SW 1271 (cell line): ENCODE results near the gene CREB5.
"Not testable (repeated sequence)": the region's sequence is repeated elsewhere in the genome, so short reads cannot be mapped to it uniquely, and the experiment has no call there.

Experiments used
- DNase-seq, 2 experiments: peaks; one replicate each; lab custom pipeline; 2025; lab: John Stamatoyannopoulos, UW

CREB5 gene

GRCh38 chr7:28411876-28412662 is at the start of gene CREB5:
Gene CREB5 (plus strand): TSS chr7:28412518. CDS start chr7:28412915, 397 bp downstream.
- DNase-seq = no peak

GRCh38 chr7:28362812-28363211 is 49.5 kb upstream of the CREB5 start:
- no peak for DNase-seq

GRCh38 chr7:28364082-28364481 is 48.2 kb upstream of the CREB5 start:
- no peak for DNase-seq

GRCh38 chr7:28369523-28369922 is 42.8 kb upstream of the CREB5 start:
- DNase-seq = no peak

- DNase-seq = no peak
Observed at GRCh38 chr7:28371846-28372245, 40.5 kb upstream of the CREB5 start.

GRCh38 chr7:28373990-28374389 is 38.3 kb upstream of the CREB5 start:
- no peak for DNase-seq

GRCh38 chr7:28375729-28376128 is 36.6 kb upstream of the CREB5 start:
- DNase-seq = no peak

- DNase-seq = no peak
Observed at GRCh38 chr7:28376634-28377033, 35.7 kb upstream of the CREB5 start.

- DNase-seq = no peak
Observed at GRCh38 chr7:28378574-28379149, 33.7 kb upstream of the CREB5 start.

- DNase-seq = no peak
Observed at GRCh38 chr7:28381466-28381865, 30.9 kb upstream of the CREB5 start.

GRCh38 chr7:28382144-28382543 is 30.2 kb upstream of the CREB5 start:
- no peak for DNase-seq

GRCh38 chr7:28383975-28384374 is 28.3 kb upstream of the CREB5 start:
- no peak for DNase-seq

- peak; percentile 21 to 55 for DNase-seq
Observed at GRCh38 chr7:28389504-28390395, 22.6 kb upstream of the CREB5 start.

- no peak for DNase-seq
Observed at GRCh38 chr7:28390426-28390825, 21.9 kb upstream of the CREB5 start.

- no peak for DNase-seq
Observed at GRCh38 chr7:28392289-28392688, 20.0 kb upstream of the CREB5 start.

- DNase-seq = no peak
Observed at GRCh38 chr7:28395404-28395803, 16.9 kb upstream of the CREB5 start.

GRCh38 chr7:28395831-28396230 is 16.5 kb upstream of the CREB5 start:
- no peak for DNase-seq

- DNase-seq = no peak
Observed at GRCh38 chr7:28397141-28397540, 15.2 kb upstream of the CREB5 start.

GRCh38 chr7:28400838-28401360 is 11.4 kb upstream of the CREB5 start:
- DNase-seq = no peak

- not testable (repeated sequence) for DNase-seq
Observed at GRCh38 chr7:28401567-28401966, 10.8 kb upstream of the CREB5 start.

GRCh38 chr7:28405662-28406061 is 6.7 kb upstream of the CREB5 start:
- no peak for DNase-seq

GRCh38 chr7:28406192-28406591 is 6.1 kb upstream of the CREB5 start:
- no peak for DNase-seq
